ENCODE results near the gene TNC.

GRCh38 chr9:115032296-115032695 is 85.7 kb downstream of the TNC start:
- TF ChIP-seq ARNT (IDR thresholded peaks at IDR 0.05): no peak
- no peak for TF ChIP-seq L3MBTL2 (conservative IDR thresholded peaks at IDR 0.05)
- no peak for TF ChIP-seq SP1 (IDR thresholded peaks at IDR 0.05)
- TF ChIP-seq NFRKB (IDR thresholded peaks at IDR 0.05): no peak
- no peak for TF ChIP-seq FOXK2 (IDR thresholded peaks at IDR 0.05)
- TF ChIP-seq FOXA1 (IDR thresholded peaks at IDR 0.05): no peak
- TF ChIP-seq HDGF (IDR thresholded peaks at IDR 0.05; ENCODE audit: borderline replicate concordance): no peak

Measured in HEK293T (cell line).